ENCODE measurements around the gene RPL7A.
A peak's percentile ranks its signal among the peaks of the same experiment; 100 is the strongest.
"Not testable (repeated sequence)": the region's sequence is repeated elsewhere in the genome, so short reads cannot be mapped to it uniquely, and the experiment has no call there.

RPL7A gene

GRCh38 chr9:133327834-133328484, 20.1 kb upstream of the RPL7A start:
- no peak for DNase-seq (ENCODE audit: low read depth, low spot score)

- DNase-seq (ENCODE audit: low read depth, low spot score): peak; percentile 46
These were observed 18.5 kb upstream of the RPL7A start for GRCh38 chr9:133329306-133330156.

GRCh38 chr9:133331221-133331620, 16.8 kb upstream of the RPL7A start:
- no peak for DNase-seq (ENCODE audit: low read depth, low spot score)

DNA sequence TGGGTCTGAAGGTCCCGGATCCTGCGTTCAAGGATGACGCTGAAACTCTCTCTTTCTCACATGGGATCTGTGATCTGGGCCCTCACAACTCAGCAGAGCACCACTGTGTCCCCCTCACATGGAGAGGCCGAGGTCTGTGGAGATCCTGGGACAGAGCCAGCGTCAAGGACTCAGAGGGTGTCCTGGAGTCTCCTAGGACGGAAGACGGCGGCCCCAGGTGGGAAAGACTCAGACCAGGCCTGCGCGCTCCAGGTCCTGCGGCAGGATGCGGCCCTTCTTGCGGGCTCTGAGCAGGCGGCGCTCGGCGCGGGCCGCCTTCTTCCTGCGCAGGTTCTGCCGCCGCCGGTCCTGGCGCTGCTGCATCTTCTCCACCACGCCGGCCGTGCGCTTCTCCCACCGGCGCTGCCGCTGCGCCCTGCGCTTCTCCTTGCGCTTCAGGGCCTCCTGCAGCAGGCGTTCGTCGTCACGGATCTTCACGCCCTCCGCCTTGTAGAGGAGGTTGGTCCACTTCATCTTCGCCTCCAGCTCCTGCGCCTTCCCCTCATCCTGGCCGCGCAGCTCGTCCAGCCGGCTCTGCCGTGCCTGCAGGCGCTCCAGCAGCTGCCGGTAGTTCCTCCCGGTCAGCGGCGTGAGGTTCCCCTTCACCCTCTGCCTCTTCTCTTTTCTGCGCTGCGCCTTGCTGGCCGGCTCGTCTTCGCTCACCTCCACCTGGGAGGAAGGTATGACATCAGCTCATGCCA, 16.2 kb upstream of the RPL7A start:
- DNase-seq (ENCODE audit: low read depth, low spot score): no peak

DNA sequence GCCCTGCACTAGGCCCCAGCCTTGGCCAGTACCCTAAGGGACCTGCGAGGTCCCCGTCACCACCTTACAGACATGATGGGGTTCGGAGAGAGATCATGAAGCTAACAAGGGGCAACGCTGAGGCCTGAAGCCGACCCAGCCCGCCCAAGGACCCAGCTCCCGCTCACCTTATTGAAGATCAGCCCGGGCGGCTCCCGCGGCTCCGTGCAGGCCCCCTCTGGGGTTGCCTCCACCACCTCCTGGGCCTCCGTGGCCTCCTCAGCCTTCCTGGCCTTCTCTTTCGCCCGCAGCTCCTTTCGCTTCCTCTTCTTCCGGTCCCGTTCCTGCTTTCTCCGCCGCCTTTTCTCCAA, 15.7 kb upstream of the RPL7A start:
- no peak for DNase-seq (ENCODE audit: low read depth, low spot score)

- DNase-seq (ENCODE audit: low read depth, low spot score): no peak
These were observed 15.0 kb upstream of the RPL7A start for GRCh38 chr9:133333011-133333410.

- DNase-seq (ENCODE audit: low read depth, low spot score): no peak
These were observed 14.5 kb upstream of the RPL7A start for GRCh38 chr9:133333566-133333965.

GRCh38 chr9:133334161-133334560, 13.9 kb upstream of the RPL7A start:
- no peak for DNase-seq (ENCODE audit: low read depth, low spot score)

DNA sequence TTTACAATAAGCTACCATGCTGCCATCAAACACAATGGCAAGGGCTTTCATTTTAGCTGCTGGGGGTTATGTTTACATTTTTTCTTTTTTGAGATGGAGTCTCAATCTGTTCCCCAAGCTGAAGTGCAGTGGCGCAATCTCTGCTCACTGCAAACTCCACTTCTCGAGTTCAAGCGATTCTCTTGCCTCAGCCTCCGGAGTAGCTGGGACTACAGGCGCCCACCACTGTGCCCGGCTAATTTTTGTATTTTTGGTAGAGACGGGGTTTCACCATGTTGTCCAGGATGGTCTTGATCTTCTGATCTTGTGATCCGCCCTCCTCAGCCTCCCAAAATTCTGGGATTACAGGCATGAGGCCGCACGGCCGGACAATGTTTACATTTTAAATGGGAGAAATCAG, 13.1 kb upstream of the RPL7A start:
- DNase-seq (ENCODE audit: low read depth, low spot score): not testable (repeated sequence)

GRCh38 chr9:133335924-133336811, 11.8 kb upstream of the RPL7A start, which contains the start of gene SURF6:
SURF6 (minus strand) TSS chr9:133336188; CDS start chr9:133336132, 56 bp downstream.
- DNase-seq (ENCODE audit: low read depth, low spot score): peak; percentile 97

- DNase-seq (ENCODE audit: low read depth, low spot score): no peak
These were observed 8.4 kb upstream of the RPL7A start for GRCh38 chr9:133339641-133340040.

- no peak for DNase-seq (ENCODE audit: low read depth, low spot score)
These were observed 7.8 kb upstream of the RPL7A start for GRCh38 chr9:133340256-133340655.

- no peak for DNase-seq (ENCODE audit: low read depth, low spot score)
These were observed 7.1 kb upstream of the RPL7A start for GRCh38 chr9:133340916-133341315.

- no peak for DNase-seq (ENCODE audit: low read depth, low spot score)
These were observed 6.5 kb upstream of the RPL7A start for GRCh38 chr9:133341369-133342068.

DNA sequence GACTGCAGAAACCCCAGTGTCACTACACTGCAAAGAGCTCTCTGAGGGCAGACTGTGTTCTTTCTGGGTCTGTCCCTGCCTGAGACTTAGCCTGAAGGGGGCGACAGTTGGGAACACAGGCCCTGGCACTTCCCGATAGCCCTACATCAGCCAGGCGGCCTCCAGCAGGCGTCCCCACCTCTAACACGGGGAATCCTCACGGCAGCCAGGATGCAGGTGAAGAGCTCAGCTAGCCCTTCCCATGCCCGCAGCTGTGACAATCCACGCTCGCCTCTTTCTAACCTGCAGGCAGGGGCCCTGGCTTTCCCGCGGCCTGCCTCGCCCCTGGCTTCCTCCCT, 6.0 kb upstream of the RPL7A start:
- no peak for DNase-seq (ENCODE audit: low read depth, low spot score)

DNA sequence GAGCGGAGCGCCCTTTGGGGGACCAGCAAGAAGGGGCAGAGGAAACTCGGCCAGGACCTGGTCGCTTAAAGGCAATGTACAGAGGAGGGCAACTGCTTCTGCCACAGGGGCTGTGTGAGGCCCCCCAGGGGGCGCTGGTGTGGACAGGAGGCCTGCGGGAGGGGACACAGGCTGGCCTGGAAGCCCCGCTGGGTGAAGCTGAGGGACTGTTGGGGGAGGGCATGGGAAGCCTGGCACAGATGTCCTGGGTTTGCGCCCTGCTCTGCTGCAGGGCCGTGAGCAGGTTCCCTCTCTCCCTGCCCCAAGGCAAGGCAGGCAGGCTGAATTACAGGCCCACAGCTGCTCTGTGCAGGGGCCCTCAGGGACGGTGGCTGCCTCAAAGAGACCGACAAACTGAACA, 5.4 kb upstream of the RPL7A start:
- no peak for DNase-seq (ENCODE audit: low read depth, low spot score)

GRCh38 chr9:133344071-133344470, 3.9 kb upstream of the RPL7A start:
- no peak for DNase-seq (ENCODE audit: low read depth, low spot score)

- DNase-seq (ENCODE audit: low read depth, low spot score): no peak
These were observed 3.0 kb upstream of the RPL7A start for GRCh38 chr9:133344979-133345378.

GRCh38 chr9:133345596-133345995, 2.4 kb upstream of the RPL7A start:
- DNase-seq (ENCODE audit: low read depth, low spot score): no peak

GRCh38 chr9:133346021-133346785, 1.8 kb upstream of the RPL7A start:
- DNase-seq (ENCODE audit: low read depth, low spot score): no peak
